Erythroblast (primary cell): Measurements from ENCODE around the gene AIPL1.

Experiments
- GATA1 ChIP-seq: IDR thresholded peaks from 2 replicates; pipeline ENCODE4 v1.6.1; 2011; ENCODE audit warnings: low read depth, mild to moderate bottlenecking, control low read depth, low read length, moderate library complexity
- POLR2A ChIP-seq: IDR thresholded peaks from 2 replicates; pipeline ENCODE4 v1.6.1; 2011; ENCODE audit warnings: mild to moderate bottlenecking, low read length

DNA sequence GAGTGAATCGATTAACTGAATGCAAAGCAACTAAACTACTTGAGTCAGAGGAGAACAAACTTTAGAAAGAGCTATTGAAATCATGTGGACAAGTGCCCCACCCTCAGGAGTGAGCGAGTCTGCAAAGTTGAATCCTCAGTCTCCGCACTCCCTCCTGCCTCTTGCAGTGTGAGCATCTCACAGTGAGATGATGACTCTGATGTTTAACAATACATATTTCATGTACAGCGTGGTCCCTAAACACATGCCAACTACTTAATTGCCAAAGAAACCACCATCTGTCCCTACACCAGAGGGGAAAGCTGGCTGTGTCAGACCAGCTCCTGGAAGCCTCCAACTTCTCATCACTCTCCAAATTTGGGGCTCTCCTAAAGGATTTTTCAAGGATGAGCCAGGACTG, 40.5 kb upstream of the AIPL1 start:
- TF ChIP-seq POLR2A (no peak), GATA1 (no peak)
